Right cardiac atrium (tissue), 5 donors: ENCODE data around the gene SPAAR. TPM values are rescaled to one million over a fixed set of nuclear protein-coding genes. Genes with fewer than 3 reads are reported as not detected.
"Not testable (repeated sequence)": the region's sequence is repeated elsewhere in the genome, so short reads cannot be mapped to it uniquely, and the experiment has no call there.

Experiments used
- ATAC-seq, 2 donors: fragments of 200-7000 bp; cut with Tn5 transposase; one replicate each; pipeline versions ENCODE4 v1.8.0 to v1.9.1; 2020; ENCODE audit warnings: moderate library complexity in 2 of 2, mild to moderate bottlenecking in 1 of 2
- DNase-seq, 3 donors: peaks; one replicate each; pipeline ENCODE4 v3.0.0-alpha.2; 2020
- H3K27ac ChIP-seq: one replicate; pipeline ENCODE4 v1.5.1; 2013; ENCODE audit warnings: mild to moderate bottlenecking, low read length, control low read depth, moderate library complexity
- H3K27me3 ChIP-seq: one replicate; pipeline ENCODE4 v1.6.1; 2013; ENCODE audit not compliant: control insufficient read depth, insufficient read depth
- H3K4me1 ChIP-seq: one replicate; pipeline ENCODE4 v1.6.1; 2013; ENCODE audit warnings: low read length; ENCODE audit not compliant: control insufficient read depth, insufficient read depth
- H3K4me3 ChIP-seq: one replicate; pipeline ENCODE4 v1.5.1; 2013; ENCODE audit warnings: low read length, control low read depth
- H3K9me3 ChIP-seq: one replicate; pipeline ENCODE4 v1.6.1; 2013; ENCODE audit warnings: low read length; ENCODE audit not compliant: control insufficient read depth
- WGBS: extraction: QIAGEN DNeasy Blood & Tissue Kit; methylation state at CpG from one replicate; pipeline ENCODE4 v1.1.7; 2013; 5-methylcytosine and 5-hydroxymethylcytosine counted together
- intact Hi-C, 4 donors: fragments of 100-400 bp; cut with DNase I; formaldehyde crosslinking; loops; one replicate each; pipeline versions ENCODE4 v1.11.0 to v1.14.0; 2022 to 2023
- polyA plus RNA-seq: library from polyadenylated mRNA; stranded (reverse); fragments of 200-250 nt; gene quantifications from one replicate; pipeline ENCODE4 v1.2.3, GENCODE V29; 2013
- total RNA-seq, 4 donors: library from RNA; stranded (reverse); fragmentation: NEBNext Ultra II Directional; extraction: Animal tissue kit (Norgen Biotek cat#: 25700); gene quantifications; one replicate each; pipeline ENCODE4 v1.2.1, GENCODE V29; 2021
- donor health status: healthy with polysubstance abuse.
- donor health status: DM: no; HTN: yes; CAD: no.
- donor health status: DM: no; HTN: no; CAD: no.
- donor health status: DM: no; HTN: yes; CAD: no; lungs with severe emphysema.
- donor health status: DM: yes; HTN: yes; CAD: no.

SPAAR gene
- total and polyA plus RNA-seq, 5 donors, result 3.7 to 8.7 (median 6.0) TPM

DNA sequence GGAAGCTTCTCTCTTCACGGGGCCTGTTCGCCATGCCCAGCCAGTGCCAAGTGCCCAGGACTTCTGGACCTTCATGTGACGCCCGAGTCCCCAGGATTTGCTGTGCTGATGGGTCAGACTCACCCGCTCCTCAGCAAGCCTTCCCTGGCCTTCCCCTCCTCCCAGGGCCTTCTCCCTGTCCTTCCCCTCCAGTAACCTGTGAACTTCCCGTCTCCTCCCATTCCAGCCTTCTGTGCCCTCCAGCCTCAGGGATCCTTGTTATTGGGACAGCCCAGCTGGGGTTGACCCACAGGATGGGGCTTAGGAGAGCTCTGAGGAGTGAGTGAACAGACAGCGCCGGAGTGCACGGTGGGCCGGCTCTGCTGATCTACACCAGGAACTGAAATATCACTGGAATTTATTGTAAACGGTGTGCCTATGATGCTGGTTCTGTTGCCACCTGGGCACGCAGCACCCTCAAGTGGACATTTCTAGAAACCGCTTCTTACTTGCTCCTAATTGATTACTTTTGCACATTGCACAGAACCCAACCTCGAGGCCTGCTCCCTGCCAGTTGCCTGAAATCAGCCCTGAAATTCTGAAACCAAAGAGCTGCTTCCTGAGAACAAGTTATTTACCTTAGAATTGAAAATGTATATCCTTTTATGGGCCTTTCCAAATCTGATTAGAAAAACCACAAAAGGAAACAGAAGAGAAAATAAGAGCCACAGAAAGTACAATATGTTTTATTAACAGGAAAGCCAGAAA lies 1.5 kb downstream of the SPAAR start:
- 59% methylated on average over 14 of the region's 14 CpGs for whole genome bisulfite sequencing
- Histone ChIP-seq H3K9me3 (no peaks in the 10 kb centered on the region), H3K27me3 (no peaks in the 10 kb centered on the region), H3K4me1 (peaks cover 28% of the 10 kb centered on the region), H3K4me3 (peak overlapping the region; percentile 6), H3K27ac (peak overlapping the region; percentile 97)
- no peak for ATAC-seq
- DNase-seq, result peak in 2 of 3 donors; percentile 25 to 67
- intact Hi-C loops, result no loop called here

DNA sequence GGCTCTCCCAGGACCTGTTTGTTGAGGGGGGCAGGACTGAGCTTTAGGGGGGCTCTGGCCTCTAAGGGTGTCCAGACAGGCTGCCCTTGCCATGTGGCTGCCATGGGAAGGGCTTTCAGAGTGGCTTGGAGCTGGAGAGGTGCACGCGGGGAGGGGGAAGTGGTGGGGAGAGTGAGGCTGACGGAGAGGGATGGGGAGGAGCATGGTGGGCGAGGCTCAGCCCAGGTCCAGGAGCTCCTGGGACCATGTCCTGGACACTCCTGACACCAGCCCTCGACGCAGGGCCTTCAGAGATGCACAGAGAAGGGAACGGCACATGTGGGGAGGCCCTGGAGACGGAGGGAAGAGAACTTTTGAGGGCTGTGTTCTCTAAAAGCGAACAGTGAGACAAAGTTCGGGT lies 2.4 kb downstream of the SPAAR start:
- no peaks in the 10 kb centered on the region for H3K9me3 ChIP-seq
- intact Hi-C loops, result no loop called here
- DNase-seq, result peak; percentile 29 to 72 (median 64)
- 60% methylated on average over 10 of the region's 10 CpGs for WGBS
- H3K4me3 ChIP-seq, result peak overlapping the region; percentile 27
- no peaks in the 10 kb centered on the region for H3K27me3 ChIP-seq
- ATAC-seq, result no peak
- H3K27ac ChIP-seq, result peak overlapping the region; percentile 49
- peaks cover 23% of the 10 kb centered on the region for H3K4me1 ChIP-seq

GRCh38 chr9:35912791-35913400 lies 3.6 kb downstream of the SPAAR start:
- peak overlapping the region; percentile 39 for H3K27ac ChIP-seq
- no peaks in the 10 kb centered on the region for H3K9me3 ChIP-seq
- ATAC-seq, result no peak
- no peaks in the 10 kb centered on the region for H3K27me3 ChIP-seq
- WGBS, result 67% methylated on average over 10 of the region's 10 CpGs
- peaks cover 21% of the 10 kb centered on the region for H3K4me1 ChIP-seq
- H3K4me3 ChIP-seq, result peak overlapping the region; percentile 30
- DNase-seq, result peak in 1 of 3 donors; percentile 47
- intact Hi-C loops, result no loop called here

DNA sequence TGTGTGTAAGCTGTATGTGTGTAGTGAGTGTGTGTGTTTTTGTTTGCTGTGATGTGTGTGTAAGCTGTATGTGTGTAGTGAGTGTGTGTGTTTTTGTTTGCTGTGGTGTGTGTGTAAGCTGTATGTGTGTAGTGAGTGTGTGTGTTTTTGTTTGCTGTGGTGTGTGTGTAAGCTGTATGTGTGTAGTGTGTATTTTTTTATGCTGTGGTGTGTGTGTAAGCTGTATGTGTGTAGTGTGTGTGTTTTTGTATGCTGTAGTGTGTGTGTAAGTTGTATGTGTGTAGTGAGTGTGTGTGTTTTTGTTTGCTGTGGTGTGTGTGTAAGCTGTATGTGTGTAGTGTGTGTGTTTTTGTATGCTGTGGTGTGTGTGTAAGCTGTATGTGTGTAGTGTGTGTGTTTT lies 4.1 kb downstream of the SPAAR start:
- H3K4me3 ChIP-seq, intact Hi-C loops, ATAC-seq, H3K9me3 ChIP-seq, DNase-seq, H3K27ac ChIP-seq, H3K27me3 ChIP-seq: not testable (repeated sequence)
- H3K4me1 ChIP-seq, result peaks cover 18% of the 10 kb centered on the region

DNA sequence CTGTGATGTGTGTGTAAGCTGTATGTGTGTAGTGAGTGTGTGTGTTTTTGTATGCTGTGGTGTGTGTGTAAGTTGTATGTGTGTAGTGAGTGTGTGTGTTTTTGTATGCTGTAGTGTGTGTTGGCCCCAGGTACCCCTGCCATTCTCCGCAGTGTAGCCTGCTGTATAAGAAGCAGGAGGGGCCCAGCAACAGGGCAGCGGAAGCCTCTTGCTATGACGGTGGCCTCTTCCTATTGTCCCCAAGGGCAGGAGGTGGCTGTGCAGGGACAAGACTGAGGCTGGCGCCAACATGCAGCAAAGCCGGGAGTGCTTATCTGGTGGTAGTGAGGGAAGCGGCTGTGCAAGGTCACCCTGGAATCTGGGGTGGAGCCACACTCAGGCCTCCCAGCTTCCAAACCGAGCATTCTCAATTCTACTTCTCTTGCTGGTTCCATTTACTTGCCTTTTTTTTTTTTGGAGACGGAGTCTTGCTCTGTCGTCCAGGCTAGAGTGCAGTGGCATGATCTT lies 5.1 kb downstream of the SPAAR start:
- peak; percentile 84 to 87 for ATAC-seq
- H3K4me1 ChIP-seq, result peaks cover 10% of the 10 kb centered on the region
- H3K27me3 ChIP-seq, result no peaks in the 10 kb centered on the region
- intact Hi-C loops, result no loop called here
- H3K4me3 ChIP-seq, result no peak overlapping the region
- H3K9me3 ChIP-seq, result no peaks in the 10 kb centered on the region
- peak; percentile 85 to 93 (median 92) for DNase-seq
- 8% methylated on average over 9 of the region's 9 CpGs for WGBS
- H3K27ac ChIP-seq, result peak overlapping the region; percentile 15

GRCh38 chr9:35915681-35916294 lies 6.5 kb downstream of the SPAAR start:
- ATAC-seq (peak; percentile 22 to 61), DNase-seq (peak in 2 of 3 donors; percentile 28 to 71)
- WGBS, result 75% methylated on average over 16 of the region's 16 CpGs
- peak overlapping the region; percentile 87 for H3K27ac ChIP-seq
- intact Hi-C loops, result no loop called here
- H3K27me3 ChIP-seq, result no peaks in the 10 kb centered on the region
- no peak overlapping the region for H3K4me3 ChIP-seq
- no peaks in the 10 kb centered on the region for H3K9me3 ChIP-seq
- H3K4me1 ChIP-seq, result peaks cover 16% of the 10 kb centered on the region

GRCh38 chr9:35917261-35917660 lies 8.0 kb downstream of the SPAAR start:
- no peaks in the 10 kb centered on the region for H3K27me3 ChIP-seq
- no peak for ATAC-seq
- intact Hi-C loops, result no loop called here
- H3K9me3 ChIP-seq, result no peaks in the 10 kb centered on the region
- no peak for DNase-seq
- H3K4me3 ChIP-seq, result no peak overlapping the region
- H3K27ac ChIP-seq, result peak overlapping the region; percentile 83
- WGBS, result 65% methylated on average over 4 of the region's 4 CpGs
- peaks cover 16% of the 10 kb centered on the region for H3K4me1 ChIP-seq

DNA sequence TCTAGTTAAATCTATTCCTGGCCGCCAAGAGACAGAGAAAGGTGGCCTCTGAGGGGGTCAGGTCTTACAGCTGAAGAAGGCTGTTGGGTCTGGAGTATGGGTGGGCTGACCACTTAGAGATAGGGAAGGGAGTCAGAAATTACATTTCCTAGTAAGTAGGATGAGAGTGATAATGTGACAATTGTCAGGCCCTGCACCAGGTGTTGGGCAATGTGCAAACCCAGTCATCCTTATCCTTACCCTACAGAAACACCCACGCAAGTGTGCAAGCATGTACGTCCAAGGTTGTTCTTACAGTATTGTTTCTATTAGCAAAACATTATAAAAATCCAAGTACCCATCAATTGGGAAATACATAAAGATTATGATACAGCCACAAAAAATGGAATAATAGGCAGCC lies 9.5 kb downstream of the SPAAR start:
- Histone ChIP-seq H3K4me3 (no peak overlapping the region), H3K27me3 (no peaks in the 10 kb centered on the region), H3K27ac (peak overlapping the region; percentile 14), H3K4me1 (peaks cover 16% of the 10 kb centered on the region), H3K9me3 (no peaks in the 10 kb centered on the region)
- ATAC-seq, result no peak
- 74% methylated on average over 3 of the region's 3 CpGs for WGBS
- no peak for DNase-seq
- intact Hi-C loops, result no loop called here

DNA sequence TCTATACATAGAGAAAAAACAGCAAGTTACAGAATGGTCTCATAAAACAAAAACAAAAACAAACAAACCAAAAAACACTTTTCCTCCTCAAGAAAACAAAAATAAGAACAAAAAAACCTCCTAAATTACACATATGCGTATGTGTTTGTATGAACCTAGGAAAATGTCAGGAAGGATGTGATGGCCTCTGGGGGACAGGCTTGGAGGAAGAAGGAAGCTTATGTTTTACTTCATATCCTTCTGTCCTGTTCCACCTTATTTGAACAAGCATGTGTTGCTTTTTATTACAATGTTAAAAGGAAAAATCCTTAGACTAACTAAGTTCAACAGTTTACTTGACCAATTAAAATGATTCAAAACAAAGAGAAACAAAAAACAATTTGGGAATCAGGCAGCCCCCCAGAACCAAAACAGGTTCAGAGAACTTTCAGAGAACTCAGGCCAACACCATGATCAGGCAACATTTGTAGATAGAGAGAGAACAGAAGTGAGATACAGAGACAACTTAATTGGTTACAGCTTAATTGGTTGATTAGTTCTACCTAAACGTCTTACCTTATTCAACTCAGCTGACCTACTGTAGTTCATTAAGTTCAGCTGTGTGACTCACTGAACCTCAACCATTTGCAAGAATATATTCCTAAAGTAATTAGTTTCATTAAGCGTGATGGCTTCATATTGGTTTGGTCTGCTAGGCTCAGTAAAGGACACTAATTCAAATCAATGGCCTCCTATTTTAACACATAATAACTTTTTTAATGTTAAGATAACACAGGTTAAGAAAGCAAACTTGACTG lies 10.1 kb downstream of the SPAAR start:
- ATAC-seq, result no peak
- H3K4me1 ChIP-seq, result peaks cover 16% of the 10 kb centered on the region
- intact Hi-C loops, result no loop called here

DNA sequence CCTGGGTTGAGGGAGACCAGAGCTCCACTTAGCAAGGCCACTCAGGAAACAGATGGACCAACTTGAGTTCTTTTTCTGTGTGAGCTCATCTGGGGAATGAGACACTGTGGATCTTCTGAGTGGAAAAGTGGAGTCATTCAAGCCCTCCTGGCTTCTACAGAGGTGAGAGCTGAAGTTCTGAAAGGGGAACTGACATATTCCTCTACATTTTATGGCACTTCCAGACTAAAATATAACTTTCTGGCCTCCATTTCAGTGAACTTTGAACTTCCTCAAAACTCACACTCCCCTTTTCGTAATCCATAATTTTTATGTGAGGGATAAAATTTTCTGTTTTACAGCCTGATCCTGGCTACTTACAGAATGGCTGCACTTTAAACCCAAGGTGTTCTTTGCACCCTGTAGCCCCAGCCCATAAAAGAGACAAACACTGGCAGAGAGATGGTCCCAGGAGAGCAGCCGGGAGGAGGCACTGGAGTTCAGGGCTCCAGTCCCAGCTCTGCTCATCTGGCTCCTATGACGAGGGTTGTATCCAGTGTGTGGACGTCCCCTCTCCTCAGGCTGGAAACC lies 10.8 kb downstream of the SPAAR start:
- ATAC-seq, result no peak

More for the DNA sequence above, 10.1 kb downstream of the SPAAR start:
- Histone ChIP-seq H3K4me3 (no peak overlapping the region), H3K27ac (peak overlapping the region; percentile 55), H3K27me3 (no peaks in the 10 kb centered on the region), H3K9me3 (no peaks in the 10 kb centered on the region)
- DNase-seq, result no peak
- 74% methylated on average over 3 of the region's 3 CpGs for WGBS

More for the DNA sequence above, 10.8 kb downstream of the SPAAR start:
- Histone ChIP-seq H3K27ac (peak overlapping the region; percentile 55), H3K4me3 (no peak overlapping the region), H3K4me1 (peaks cover 20% of the 10 kb centered on the region), H3K27me3 (no peaks in the 10 kb centered on the region), H3K9me3 (no peaks in the 10 kb centered on the region)
- WGBS, result 63% methylated on average over 4 of the region's 4 CpGs
- no peak for DNase-seq
- intact Hi-C loops, result no loop called here
